Activated CD4-positive, CD25-positive, alpha-beta regulatory T cell treated with anti-CD3 and anti-CD28 coated beads, Interleukin-2, amount 50 U/mL, for 72 hours (primary cell): ENCODE results near the gene YARS2.
"Not testable (repeated sequence)": the region's sequence is repeated elsewhere in the genome, so short reads cannot be mapped to it uniquely, and the experiment has no call there.

Experiments
- DNase-seq: peaks from one replicate; pipeline ENCODE4 v3.0.0; 2021

The YARS2 gene

GRCh38 chr12:32742133-32742532 lies 13.6 kb downstream of the YARS2 start:
- no peak for DNase-seq

DNA sequence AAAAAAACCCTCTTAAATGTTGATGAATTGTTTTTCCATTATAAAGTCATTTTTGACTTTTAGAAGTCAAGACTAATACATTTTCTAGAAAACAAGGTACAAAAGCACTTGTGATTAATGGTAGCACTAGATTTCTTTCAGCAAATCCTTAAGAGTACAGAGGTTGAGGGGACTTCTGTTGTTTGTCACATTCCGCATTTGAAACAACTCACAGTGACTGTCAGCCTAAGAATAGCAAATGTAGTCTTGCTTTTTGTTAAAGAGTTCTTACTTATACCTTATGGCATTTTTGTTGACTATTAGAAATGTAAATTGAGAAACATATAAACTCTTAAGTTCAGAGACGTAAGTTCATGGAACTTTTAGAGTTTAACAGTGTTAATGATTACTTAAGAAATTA lies 16.4 kb downstream of the YARS2 start:
- DNase-seq = no peak

DNA sequence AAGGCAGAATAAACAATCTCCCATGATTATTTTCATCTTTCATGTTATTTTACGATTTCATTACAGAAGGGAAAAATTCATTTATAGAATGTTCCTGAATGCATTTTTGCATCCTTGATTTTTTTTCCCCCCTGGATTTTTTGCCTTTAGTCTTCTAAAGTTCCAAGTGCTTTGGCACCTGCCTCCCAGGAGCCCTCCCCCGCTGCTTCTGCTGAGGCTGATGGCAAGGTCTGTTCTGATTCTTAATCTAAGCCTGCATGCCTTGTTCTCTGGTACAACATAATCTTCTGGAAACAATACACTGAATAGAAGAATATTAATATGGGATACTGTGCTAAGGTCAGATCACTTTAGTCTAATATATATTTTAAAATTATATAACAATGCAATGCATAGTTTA lies 18.0 kb downstream of the YARS2 start:
- no peak for DNase-seq

DNA sequence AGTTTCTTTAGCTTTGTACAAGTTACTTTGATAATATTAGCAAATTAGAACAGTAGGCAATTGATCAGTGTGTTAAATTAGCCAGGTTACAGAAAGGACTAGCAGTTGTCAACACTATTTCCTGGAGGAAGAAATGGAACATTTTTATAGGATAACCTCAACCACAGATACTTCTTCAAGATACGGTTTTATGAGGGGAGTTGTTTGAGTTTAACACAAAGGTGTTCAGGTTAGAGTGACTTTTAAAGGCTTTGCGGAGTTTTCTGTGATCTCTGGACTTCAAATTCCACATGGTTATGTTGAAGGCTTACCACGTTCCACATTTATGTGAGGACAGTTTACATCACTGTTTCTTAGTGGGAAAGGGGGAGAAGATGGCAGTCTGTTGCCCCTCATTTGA lies 19.3 kb downstream of the YARS2 start:
- DNase-seq = no peak

DNA sequence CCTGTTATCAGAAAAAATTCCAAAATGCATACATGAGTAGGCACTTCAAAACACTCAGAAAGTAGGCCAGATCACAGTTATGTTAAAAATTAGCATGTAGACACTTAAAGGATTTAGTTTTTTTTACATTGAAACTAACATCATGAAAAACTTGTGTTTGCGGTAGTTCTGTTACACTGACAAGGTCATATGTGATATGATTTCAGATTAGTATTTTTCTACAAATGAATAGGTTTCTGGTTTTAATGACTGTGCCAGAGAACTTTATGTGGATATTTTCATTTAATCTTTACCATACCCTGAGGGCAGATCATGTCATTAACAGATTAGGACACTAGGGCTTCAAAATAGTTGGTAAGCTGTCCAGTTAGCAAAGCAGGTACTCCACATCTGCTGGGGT lies 20.7 kb downstream of the YARS2 start:
- no peak for DNase-seq

DNA sequence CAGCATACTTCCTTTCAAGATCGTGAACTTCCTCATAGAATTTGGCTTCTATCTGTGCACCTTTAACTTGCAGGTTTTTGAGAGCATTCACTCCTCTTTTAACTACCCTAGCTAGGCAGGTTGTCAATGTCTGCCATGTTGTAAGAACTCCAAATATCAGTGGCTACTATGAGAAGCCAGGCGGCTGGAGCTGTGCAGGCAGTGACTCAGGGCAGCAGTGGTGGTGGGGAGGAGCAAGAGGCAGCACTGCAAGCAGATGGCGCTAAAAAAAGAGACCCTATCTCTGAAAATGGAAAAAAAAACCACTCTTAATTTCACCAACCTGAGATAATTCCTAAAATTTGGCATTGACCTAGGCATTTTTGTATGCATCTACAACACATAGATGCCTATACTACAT lies 28.5 kb downstream of the YARS2 start:
- no peak for DNase-seq

DNA sequence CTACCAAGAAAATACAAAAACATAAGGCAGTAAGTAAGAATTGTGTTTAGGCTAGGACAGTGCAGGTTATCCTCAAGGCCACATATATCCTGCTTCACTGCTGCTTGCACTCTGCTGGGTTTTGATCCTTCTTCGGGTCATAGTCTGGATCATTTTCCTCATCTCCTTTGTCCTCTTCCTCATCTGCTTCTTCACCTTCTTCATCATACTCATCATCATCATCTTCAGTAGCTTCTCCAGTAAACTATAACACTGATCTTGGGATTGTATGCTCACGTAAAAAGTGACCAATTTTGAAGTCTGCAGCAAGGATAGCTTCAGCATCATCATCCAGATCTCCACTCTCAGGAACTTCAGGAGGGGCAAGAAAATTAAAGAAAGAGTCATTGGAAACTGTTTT lies 29.4 kb downstream of the YARS2 start:
- DNase-seq = no peak

GRCh38 chr12:32725308-32725707 lies 30.4 kb downstream of the YARS2 start:
- DNase-seq = not testable (repeated sequence)

DNA sequence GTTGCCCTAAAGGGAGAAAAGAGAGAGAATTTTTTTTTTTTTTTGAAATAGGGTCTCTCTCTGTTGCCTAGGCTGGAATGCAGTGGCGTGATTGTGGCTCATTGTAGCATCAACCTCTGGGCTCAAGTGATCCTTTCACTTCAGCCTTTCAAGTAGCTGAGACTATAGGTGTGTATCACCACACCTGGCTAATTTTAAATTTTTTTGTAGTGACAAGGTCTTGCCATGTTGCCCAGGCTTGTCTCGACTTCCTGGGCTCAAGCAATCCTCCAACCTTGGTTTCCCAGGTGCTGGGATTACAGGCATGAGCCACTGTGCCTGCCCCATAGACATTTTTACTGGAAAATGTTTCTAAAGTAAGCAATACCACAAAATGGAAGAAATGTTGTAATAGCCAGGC lies 36.8 kb downstream of the YARS2 start:
- no peak for DNase-seq

DNA sequence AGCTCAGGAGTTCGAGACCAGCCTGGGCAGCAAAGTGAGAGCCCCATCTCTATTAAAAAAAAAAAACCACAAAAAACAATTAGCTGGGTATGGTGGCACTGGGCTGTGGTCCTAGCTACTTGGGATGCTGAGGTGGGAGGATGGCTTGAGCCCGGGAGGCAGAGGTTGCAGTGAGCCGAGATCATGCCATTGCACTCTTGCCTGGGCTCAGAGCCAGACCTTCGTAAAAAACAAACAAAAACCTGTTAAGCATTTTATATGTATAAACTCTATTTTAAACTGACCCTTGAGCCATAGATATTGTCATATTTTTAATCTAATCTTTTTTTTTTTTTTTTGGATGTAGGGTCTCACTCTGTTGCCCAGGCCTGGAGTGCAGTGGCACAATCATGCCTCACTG lies 40.9 kb downstream of the YARS2 start:
- no peak for DNase-seq

DNA sequence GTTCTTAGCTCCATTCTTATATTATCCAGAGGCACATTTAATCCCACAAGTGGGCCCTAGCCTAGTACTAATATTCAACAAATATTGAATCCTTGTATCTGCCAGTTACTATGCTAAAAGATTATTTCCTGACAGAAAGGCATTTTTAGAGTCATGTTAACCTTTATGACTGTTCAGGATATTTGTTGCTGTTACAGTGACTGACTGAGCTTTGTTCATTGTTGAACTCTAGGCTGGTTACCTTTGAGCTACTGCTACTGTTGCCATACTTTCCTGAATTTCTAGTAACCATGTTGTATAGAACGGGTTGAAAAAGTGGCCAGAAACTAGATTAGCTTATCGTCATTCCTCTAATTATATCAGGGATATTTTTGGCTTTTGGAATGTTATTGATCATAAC lies 46.8 kb downstream of the YARS2 start:
- no peak for DNase-seq

DNA sequence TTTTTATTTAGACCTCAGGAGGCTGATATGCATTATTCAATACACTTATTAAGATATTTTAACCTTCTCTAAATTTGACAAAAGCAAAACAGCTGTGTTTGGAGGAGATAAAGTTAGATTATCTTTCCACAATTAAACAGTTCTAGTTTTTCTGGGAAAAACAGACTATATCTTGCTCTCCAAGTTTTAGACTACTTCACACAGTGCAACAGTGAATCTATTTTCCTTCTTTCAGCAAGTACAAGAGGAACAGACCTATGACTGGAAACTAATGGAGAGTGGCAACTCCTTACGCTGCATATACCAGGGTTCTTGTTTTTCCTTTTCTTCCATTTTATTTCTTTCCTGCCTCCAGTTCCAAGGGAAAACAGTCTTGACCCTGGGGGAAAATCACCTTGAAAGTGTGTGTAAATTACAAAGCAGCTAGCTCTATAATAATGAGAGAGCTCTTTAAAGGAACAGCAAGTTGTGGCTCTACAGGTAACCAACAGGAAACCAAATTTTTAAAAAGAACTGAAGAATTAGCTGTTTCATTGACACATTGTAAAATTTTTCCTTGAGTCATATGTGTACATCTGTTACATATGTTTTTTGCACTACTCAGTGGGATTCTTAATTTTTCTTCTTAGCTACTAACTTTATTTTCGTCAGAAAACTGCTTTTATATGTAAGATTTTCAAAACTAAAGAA lies 49.2 kb downstream of the YARS2 start:
- no peak for DNase-seq

DNA sequence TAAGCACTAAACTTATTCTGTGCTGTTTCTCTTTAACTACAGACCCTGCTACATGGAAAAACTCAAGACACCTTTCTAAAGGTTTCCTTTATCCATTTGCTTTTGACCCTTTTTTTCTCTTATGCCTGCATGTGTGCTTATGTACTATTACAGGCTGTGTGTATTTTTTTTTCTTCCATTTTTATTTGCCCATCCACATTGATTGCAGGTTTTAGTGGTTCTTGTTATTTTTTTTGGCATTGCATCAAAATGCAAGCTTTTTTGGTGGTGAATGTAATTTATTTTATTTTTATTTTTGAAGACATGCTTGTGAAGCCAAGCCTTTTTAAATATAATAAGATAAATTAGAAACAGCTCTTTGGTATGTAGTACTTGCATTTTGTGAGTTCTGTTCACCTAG lies 49.9 kb downstream of the YARS2 start:
- no peak for DNase-seq

- no peak for DNase-seq
These were observed 52.8 kb downstream of the YARS2 start for GRCh38 chr12:32702946-32703345.

DNA sequence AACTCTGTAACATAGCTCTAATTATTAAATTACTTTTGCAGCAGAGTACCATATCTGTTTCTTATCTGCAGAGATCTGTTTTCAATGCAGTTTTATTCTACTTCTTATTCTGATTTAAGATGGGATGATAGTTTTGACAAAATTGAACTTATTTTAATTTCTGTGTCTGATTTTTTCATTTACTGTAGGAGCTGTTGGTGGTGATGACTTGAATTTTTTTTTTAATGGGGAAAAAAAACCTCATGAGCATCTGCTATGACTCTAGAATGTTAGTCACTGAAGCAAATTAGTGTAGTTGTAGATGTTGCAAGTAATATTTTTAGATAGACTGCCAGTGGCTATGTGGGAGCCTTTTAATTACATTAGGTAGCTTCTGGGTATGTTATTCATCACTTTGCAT lies 53.2 kb downstream of the YARS2 start:
- DNase-seq = no peak

- DNase-seq = not testable (repeated sequence)
These were observed 56.3 kb downstream of the YARS2 start for GRCh38 chr12:32699437-32699836.

GRCh38 chr12:32698285-32698684 lies 57.4 kb downstream of the YARS2 start:
- DNase-seq = no peak

DNA sequence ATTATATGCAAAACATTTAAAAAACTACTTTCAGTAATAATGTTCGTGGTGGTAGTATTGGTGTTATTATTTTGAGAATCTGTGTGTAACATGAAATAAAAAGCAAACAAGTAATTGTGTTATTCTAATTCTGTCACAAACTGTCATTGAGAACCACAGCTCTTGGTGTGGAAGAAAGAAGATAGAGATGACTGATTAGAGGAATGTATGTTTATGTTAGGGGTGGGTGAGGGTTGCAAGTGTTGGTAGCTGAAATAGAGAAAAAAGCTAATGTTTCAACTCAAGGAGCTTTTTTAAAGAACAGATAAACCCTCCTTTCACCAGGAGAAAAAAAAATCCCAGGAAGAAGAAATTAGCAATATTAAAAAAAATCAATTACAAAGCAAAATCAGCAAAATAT lies 58.3 kb downstream of the YARS2 start:
- DNase-seq = no peak
